GM21367 (cell line): Measurements from ENCODE around the gene DUSP16.
"Not testable (repeated sequence)": the region's sequence is repeated elsewhere in the genome, so short reads cannot be mapped to it uniquely, and the experiment has no call there.

ENCODE experiments used
- ATAC-seq: cut with Tn5 transposase; IDR thresholded peaks from one replicate; pipeline ENCODE4 v1.9.1; 2021; ENCODE audit not compliant: unreplicated experiment

DUSP16 gene

GRCh38 chr12:12583510-12584178 lies 21.0 kb upstream of the DUSP16 start:
- no peak for ATAC-seq

DNA sequence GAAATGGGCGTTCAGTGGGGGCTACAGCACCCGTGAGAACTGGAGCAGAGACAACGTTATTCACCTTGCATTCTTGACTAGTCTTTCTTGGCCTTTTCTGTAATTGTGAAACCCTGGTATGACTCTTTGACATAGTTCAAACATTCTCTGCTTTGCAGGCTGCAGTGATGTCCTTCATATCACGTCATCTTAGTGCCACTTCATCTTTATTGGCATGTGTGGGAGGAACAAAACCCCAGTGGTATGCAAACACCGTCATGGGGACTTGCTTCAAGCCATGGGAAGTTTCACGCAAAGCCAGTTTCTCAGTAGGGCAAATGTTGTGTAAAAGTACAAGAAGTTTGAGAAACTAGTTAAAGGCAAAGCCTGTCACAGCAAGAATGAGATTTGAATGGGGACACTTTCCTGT lies 20.2 kb upstream of the DUSP16 start:
- peak; percentile 80 for ATAC-seq

GRCh38 chr12:12582193-12582881 lies 19.7 kb upstream of the DUSP16 start:
- ATAC-seq, result peak; percentile 35

DNA sequence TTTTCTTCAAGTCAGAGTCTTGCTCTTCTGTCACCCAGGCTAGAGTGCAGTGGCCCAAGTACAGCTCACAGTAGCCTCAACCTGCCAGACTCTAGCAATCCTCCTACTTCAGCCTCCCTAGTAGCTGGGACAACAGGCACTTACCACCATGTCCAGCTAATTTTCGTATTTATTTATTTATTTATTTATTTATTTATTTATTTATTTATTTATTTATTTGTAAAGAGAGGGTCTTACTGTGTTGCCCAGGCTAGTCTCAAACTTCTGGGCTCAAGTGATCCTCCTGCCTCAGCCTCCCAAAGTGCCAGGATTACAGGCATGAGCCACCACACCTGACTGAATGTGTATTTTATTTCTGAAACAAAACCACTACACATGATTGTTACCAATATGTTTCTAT lies 18.1 kb upstream of the DUSP16 start:
- not testable (repeated sequence) for ATAC-seq

DNA sequence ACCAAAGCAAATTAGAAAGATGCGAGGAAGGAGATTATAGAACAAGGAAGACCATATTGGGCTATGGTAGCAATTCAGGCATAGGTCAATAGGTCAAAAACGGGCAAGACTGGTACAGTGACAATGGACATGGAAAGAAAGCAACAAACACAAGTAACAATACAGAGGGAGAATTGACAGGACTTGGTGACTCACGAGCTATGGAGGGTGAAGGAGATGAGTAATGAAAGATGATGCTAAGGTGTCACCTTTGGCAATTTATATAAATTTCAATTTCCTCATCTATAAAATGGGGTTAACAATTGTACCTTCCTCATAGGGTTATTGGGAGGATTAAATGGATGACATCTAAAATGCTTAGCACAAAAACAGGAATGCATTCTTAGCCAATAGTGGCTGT lies 15.1 kb upstream of the DUSP16 start:
- ATAC-seq, result no peak

DNA sequence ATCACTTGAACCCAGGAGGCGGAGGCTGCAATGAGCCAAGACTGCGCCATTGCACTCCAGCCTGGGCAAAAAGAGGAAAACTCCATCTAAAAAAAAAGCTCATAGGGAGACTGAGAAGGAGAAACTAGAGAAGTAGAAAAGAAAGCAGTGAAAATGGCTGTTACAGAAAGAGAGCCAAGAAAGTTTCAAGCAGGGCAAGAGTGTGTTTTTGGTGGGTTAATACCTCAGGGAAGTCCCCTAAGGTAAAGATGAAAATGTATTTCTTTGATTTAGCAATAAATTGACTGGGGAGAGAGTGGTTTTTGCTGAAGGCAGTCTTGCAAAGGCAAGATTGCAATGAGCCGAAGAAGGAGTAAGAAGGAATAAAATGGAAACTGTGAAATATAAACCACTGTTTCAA lies 10.0 kb upstream of the DUSP16 start:
- ATAC-seq, result no peak

DNA sequence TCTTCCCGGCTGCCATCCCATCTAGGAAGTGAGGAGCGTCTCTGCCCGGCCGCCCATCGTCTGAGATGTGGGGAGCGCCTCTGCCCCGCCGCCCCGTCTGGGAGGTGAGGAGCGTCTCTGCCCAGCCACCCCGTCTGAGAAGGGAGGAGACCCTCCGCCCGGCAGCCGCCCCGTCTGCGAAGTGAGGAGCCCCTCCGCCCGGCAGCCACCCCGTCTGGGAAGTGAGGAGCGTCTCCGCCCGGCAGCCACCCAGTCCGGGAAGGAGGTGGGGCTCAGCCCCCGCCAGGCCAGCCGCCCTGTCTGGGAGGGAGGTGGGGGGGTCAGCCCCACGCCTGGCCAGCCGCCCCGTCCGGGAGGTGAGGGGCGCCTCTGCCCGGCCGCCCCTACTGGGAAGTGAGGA lies 3.3 kb upstream of the DUSP16 start:
- ATAC-seq, result not testable (repeated sequence)

DNA sequence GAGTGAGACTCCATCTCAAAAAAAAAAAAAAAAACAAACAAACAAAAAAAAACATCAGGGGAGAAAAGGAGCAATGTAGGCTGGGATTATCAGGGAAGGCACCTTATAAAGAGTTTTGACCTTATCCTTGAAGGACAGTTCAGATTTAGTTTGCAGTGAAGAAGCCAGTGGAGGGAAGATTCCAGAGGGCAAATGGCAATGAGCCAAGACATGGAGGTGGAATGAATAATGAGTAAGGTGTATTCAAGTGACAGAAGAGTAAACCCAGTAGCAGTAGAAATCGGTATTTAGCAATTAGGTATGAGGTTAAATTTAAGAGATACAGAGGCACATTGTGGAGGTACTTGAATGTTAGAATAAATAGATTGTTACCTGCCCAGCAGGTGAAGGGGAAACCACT lies 2.2 kb upstream of the DUSP16 start:
- ATAC-seq, result no peak

GRCh38 chr12:12563290-12563928 lies 746 bp upstream of the DUSP16 start:
- ATAC-seq, result no peak

- ATAC-seq, result no peak
These were observed 613 bp downstream of the DUSP16 start for GRCh38 chr12:12562016-12562483.

GRCh38 chr12:12561371-12562015 lies 1.2 kb downstream of the DUSP16 start:
- no peak for ATAC-seq

DNA sequence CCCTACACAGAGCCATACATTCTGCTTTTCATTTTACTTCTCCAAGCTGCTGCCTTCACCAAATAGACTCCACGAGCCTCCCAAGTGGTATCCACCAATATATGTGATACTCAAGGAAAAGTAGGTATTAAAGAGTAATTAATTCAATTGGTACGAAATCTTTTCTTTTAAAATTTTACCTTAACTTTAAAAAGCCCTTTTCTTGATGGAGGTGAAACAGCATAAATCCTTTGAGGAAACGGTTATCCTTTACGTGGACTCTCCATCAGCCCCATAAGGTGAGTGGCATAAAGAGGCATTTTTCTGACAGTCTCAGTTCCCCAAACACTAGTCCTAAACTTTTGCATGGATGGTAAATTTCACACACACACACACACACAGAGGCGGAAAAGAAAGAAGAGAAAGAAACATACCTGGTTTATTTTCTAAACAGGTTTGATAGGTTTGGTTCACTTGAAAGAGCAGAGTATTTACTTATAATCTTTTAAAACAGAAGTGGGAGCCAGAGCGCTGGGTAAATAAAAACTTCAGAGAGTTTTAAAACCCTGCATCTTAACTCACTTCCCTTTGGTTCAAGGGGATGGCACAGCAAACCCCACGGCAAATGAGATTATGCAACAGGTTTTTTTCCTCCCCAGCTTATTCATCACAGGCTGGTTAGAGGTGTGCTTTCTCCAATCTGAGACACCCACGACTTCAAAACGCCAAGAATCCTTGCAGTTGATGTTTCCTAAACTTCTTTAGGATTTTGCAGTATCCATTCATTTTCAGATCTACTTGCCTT lies 1.9 kb downstream of the DUSP16 start:
- no peak for ATAC-seq

DNA sequence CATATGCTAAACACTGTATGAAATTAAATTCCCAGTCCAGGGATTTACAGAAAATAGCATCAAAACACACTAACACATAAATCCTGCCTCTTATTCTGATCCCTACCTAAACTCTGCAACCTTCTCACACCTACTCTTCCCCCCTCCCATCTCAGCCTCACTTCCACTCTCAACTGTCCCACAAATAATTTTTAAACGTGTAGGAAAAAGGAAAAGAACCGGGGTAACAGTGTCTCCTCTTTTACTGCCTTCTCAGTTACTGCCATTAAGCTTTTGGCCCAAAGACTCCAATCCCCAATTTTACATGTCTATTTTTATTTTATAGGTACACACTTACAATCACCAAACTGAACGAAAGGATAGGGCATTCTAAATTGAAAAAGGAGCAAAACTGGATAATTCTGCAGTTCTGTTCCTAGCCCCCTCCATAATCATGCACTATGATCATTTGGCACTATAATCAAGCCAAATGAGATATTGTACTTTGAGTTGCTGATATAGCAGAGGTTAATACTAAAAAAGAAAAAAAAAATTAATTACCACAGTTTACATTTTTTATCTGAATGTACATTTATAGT lies 2.9 kb downstream of the DUSP16 start:
- ATAC-seq, result no peak

DNA sequence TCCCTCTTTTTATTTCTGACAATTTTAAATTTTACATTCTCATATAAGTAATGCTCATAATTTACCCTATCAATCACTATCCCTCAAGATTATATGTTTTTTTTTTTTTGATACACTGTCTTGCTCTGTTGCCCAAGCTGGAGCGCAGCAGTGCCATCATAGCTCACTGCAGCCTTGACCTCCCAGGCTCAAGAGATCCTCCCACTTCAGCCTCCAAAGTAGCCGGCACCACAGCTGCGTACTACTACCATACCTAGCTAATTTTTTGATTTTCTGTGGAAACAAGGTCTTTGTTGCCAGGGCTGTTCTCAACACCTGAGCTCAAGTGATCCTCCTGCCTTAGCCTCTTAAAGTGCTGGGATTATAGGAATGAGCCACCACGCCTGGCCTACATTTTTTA lies 4.4 kb downstream of the DUSP16 start:
- no peak for ATAC-seq

GRCh38 chr12:12557733-12558132 lies 4.9 kb downstream of the DUSP16 start:
- ATAC-seq, result no peak

DNA sequence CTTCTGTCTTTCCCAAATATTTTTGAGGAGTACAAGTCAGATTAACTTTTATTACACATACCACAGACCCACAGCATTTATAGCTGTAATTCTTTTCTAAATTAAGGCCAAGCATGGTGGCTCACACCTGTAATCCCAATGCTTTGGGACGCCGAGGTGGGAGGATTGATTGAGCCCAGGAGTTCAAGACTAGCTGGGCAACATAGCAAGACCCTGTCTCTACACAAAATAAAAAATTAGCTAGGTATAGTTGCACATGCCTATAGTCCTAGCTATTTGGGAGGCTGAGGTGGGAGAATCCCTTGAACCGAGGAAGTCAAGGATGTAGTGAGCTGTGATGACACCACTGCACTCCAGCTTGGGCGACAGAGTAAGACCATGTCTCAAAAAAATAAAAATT lies 7.0 kb downstream of the DUSP16 start:
- ATAC-seq, result no peak

GRCh38 chr12:12553208-12553785 lies 9.4 kb downstream of the DUSP16 start:
- no peak for ATAC-seq

DNA sequence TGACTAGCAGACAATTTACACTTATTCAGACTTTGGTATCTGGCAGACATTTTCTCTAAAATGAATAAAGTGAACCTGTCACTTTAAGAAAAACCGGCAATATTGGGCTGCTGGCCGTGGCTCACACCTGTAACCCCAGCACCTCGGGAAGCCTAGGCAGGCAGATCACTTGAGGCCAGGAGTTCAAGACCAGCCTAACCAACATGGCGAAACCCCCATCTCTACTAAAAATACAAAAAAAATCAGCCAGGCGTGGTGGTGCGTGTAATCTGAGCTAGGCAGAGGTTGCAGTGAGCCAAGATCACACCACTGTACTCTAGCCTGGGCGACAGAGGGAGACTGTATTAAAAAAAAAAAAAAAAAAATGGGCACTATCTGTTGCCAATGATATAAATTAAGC lies 11.5 kb downstream of the DUSP16 start:
- ATAC-seq, result no peak

GRCh38 chr12:12550277-12550676 lies 12.4 kb downstream of the DUSP16 start:
- no peak for ATAC-seq

DNA sequence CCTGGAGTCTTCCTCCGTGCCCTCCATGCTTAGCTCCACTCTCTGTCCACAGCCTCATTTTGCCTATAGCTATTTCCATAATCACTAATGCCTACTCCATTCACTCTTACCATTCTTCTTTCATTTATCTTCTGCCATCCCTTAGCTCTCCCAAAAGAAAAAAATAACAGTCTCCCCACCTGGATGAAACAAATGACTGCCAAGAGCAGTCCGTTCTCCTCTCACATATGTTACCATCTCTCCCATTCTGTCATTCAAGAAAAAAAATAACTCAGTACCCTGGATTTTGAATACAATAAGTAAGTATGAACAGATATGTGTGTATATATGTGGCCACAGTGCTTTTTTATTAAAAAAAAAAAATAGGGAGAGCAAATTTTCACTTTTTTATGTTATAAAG lies 13.2 kb downstream of the DUSP16 start:
- ATAC-seq, result no peak
